GM23338 (cell line): ENCODE data around the gene IMPG2. TPM values are rescaled to one million over a fixed set of nuclear protein-coding genes. Genes with fewer than 3 reads are reported as not detected.

Source experiments
- ATAC-seq: fragments of 200-7000 bp; cut with Tn5 transposase; 3 replicates; pipeline ENCODE4 v1.9.1; 2020
- DNase-seq: peaks from one replicate; pipeline ENCODE4 v3.0.0-alpha.2; 2015; ENCODE audit warnings: low spot score
- H2AFZ ChIP-seq: fragments of 200-600 bp; sonication (generic); 2 replicates; pipeline ENCODE4 v1.8.0; 2016; ENCODE audit warnings: antibody characterized with exemption, mild to moderate bottlenecking, moderate library complexity
- H3F3A ChIP-seq: fragments of 200-600 bp; sonication (generic); replicated peaks from 2 replicates; pipeline ENCODE4 v1.8.0; 2017; ENCODE audit warnings: antibody characterized with exemption, mixed run types, low read depth
- H3K27ac ChIP-seq: fragments of 200-600 bp; sonication (generic); 2 replicates; pipeline ENCODE4 v1.6.1; 2016; ENCODE audit warnings: low read depth
- H3K27me3 ChIP-seq: fragments of 200-600 bp; sonication (generic); 2 replicates; pipeline ENCODE4 v1.8.0; 2016; ENCODE audit warnings: mild to moderate bottlenecking, mixed run types, moderate library complexity; ENCODE audit not compliant: insufficient read depth
- H3K36me3 ChIP-seq: fragments of 200-600 bp; sonication (generic); 2 replicates; pipeline ENCODE4 v1.8.0; 2016; ENCODE audit warnings: mild to moderate bottlenecking; ENCODE audit not compliant: insufficient read depth
- H3K4me1 ChIP-seq: fragments of 200-600 bp; sonication (generic); 2 replicates; pipeline ENCODE4 v1.8.0; 2016; ENCODE audit warnings: mild to moderate bottlenecking, moderate library complexity; ENCODE audit not compliant: insufficient read depth
- H3K4me2 ChIP-seq: fragments of 200-600 bp; sonication (generic); 2 replicates; pipeline ENCODE4 v1.7.1; 2017; ENCODE audit warnings: mixed run types
- H3K4me3 ChIP-seq: fragments of 200-600 bp; sonication (generic); 2 replicates; pipeline ENCODE4 v1.6.1; 2016; ENCODE audit warnings: mixed run types
- H3K79me2 ChIP-seq: fragments of 200-600 bp; sonication (generic); replicated peaks from 2 replicates; pipeline ENCODE4 v1.8.0; 2017; ENCODE audit warnings: mild to moderate bottlenecking; ENCODE audit not compliant: insufficient read depth
- H3K9me2 ChIP-seq: fragments of 200-600 bp; sonication (generic); 2 replicates; pipeline ENCODE4 v1.8.0; 2017; ENCODE audit not compliant: insufficient read depth
- H4K20me1 ChIP-seq: fragments of 200-600 bp; sonication (generic); replicated peaks from 2 replicates; pipeline ENCODE4 v1.8.0; 2017; ENCODE audit warnings: mild to moderate bottlenecking; ENCODE audit not compliant: insufficient read depth
- H3K27ac Mint-ChIP-seq: 2 replicates; pipeline ENCODE4 v1.8.0; 2020; ENCODE audit warnings: inconsistent platforms, mild to moderate bottlenecking, moderate library complexity, mixed read lengths
- H3K27me3 Mint-ChIP-seq: 3 replicates; pipeline ENCODE4 v1.8.0; 2022; ENCODE audit warnings: low read depth, mild to moderate bottlenecking, moderate library complexity, mixed read lengths, inconsistent platforms; ENCODE audit not compliant: insufficient read depth, poor library complexity
- H3K36me3 Mint-ChIP-seq: 3 replicates; pipeline ENCODE4 v1.8.0; 2021; ENCODE audit warnings: low read depth, mild to moderate bottlenecking, inconsistent platforms, moderate library complexity, mixed read lengths
- H3K4me1 Mint-ChIP-seq: 3 replicates; pipeline ENCODE4 v1.8.0; 2020; ENCODE audit warnings: mild to moderate bottlenecking, inconsistent platforms, mixed read lengths
- H3K4me3 Mint-ChIP-seq: 3 replicates; pipeline ENCODE4 v1.8.0; 2021; ENCODE audit warnings: moderate library complexity, mild to moderate bottlenecking, inconsistent platforms, mixed read lengths
- H3K9me3 Mint-ChIP-seq: 3 replicates; pipeline ENCODE4 v1.8.0; 2020; ENCODE audit warnings: moderate library complexity, mild to moderate bottlenecking, inconsistent platforms, mixed read lengths
- CREB1 ChIP-seq: fragments of 250-450 bp; sonication (Bioruptor Pico); IDR thresholded peaks from 2 replicates; pipeline ENCODE4 v1.5.0; 2020; ENCODE audit warnings: low read depth, mild to moderate bottlenecking, moderate library complexity
- CTCF ChIP-seq, 2 experiments: fragments of 200-600 bp in 1 of 2; sonication (generic) in 1 of 2; conservative IDR thresholded peaks; 2 replicates each; pipeline versions ENCODE4 v1.5.1 to v1.6.1; 2016 to 2017; ENCODE audit warnings: antibody characterized with exemption in 2 of 2, low read depth in 2 of 2, mild to moderate bottlenecking in 2 of 2, moderate library complexity in 1 of 2
- ETS1 ChIP-seq: IDR thresholded peaks from 2 replicates; pipeline ENCODE4 v1.6.1; 2016; ENCODE audit warnings: antibody characterized with exemption
- EZH2 ChIP-seq: fragments of 200-600 bp; sonication (generic); IDR thresholded peaks from one replicate; pipeline ENCODE4 v1.8.0; 2017; ENCODE audit warnings: antibody characterized with exemption, mild to moderate bottlenecking, low read depth; ENCODE audit not compliant: unreplicated experiment
- EZH2phosphoT487 ChIP-seq: fragments of 200-600 bp; sonication (generic); IDR thresholded peaks from one replicate; pipeline ENCODE4 v1.8.1; 2018; ENCODE audit warnings: antibody characterized with exemption; ENCODE audit not compliant: unreplicated experiment
- JUNB ChIP-seq: IDR thresholded peaks from one replicate; pipeline ENCODE4 v1.6.1; 2016; ENCODE audit warnings: antibody characterized with exemption; ENCODE audit not compliant: unreplicated experiment
- NANOG ChIP-seq: IDR thresholded peaks from 2 replicates; pipeline ENCODE4 v1.6.1; 2016; ENCODE audit warnings: antibody characterized with exemption, borderline replicate concordance
- POLR2AphosphoS5 ChIP-seq: IDR thresholded peaks from 2 replicates; pipeline ENCODE4 v1.6.1; 2016; ENCODE audit warnings: antibody characterized with exemption, low read depth
- REST ChIP-seq: IDR thresholded peaks from one replicate; pipeline ENCODE4 v1.6.1; 2018; ENCODE audit warnings: antibody characterized with exemption; ENCODE audit not compliant: unreplicated experiment
- STAT1 ChIP-seq: IDR thresholded peaks from one replicate; pipeline ENCODE4 v1.6.1; 2016; ENCODE audit warnings: antibody characterized with exemption; ENCODE audit not compliant: unreplicated experiment
- ZNF114 ChIP-seq: fragments of 250-450 bp; sonication (Bioruptor Pico); IDR thresholded peaks from 2 replicates; pipeline ENCODE4 v1.5.0; 2020; ENCODE audit warnings: mild to moderate bottlenecking, moderate library complexity
- ZNF331 ChIP-seq: fragments of 250-450 bp; sonication (Bioruptor Pico); IDR thresholded peaks from 2 replicates; pipeline ENCODE4 v1.5.0; 2020; ENCODE audit warnings: low read depth, mild to moderate bottlenecking, moderate library complexity
- ZNF462 ChIP-seq: fragments of 250-450 bp; sonication (Bioruptor Pico); IDR thresholded peaks from 2 replicates; pipeline ENCODE4 v1.5.0; 2020; ENCODE audit warnings: mild to moderate bottlenecking, moderate library complexity
- polyA plus RNA-seq: library from polyadenylated mRNA; unstranded; fragments of >200 nt; fragmentation: Nextera tagmentation; extraction: Ambion mirVana; gene quantifications from 2 replicates; pipeline ENCODE4 v1.2.1, GENCODE V29; 2016
- total RNA-seq: library from RNA; depleted of rRNA; stranded (reverse); fragments of >200 nt; shearing (Covaris generic); gene quantifications from 2 replicates; pipeline ENCODE4 v1.2.3, GENCODE V29; 2014

Gene IMPG2
- total and polyA plus RNA-seq, 2 experiments from 2014 or later, result not detected

GRCh38 chr3:101249522-101249921 is 70.9 kb downstream of the IMPG2 start:
- Histone ChIP-seq H3K4me3 (no peak overlapping the region), H3F3A (no peaks in the 10 kb centered on the region), H2AFZ (no peak overlapping the region), H3K79me2 (no peaks in the 10 kb centered on the region), H3K4me2 (no peak overlapping the region), H3K36me3 (no peaks in the 10 kb centered on the region), H3K9me2 (no peaks in the 10 kb centered on the region), H4K20me1 (no peaks in the 10 kb centered on the region), H3K27ac (no peak overlapping the region), H3K4me1 (peaks cover 18% of the 10 kb centered on the region), H3K27me3 (no peaks in the 10 kb centered on the region)
- Mint-ChIP-seq H3K36me3 (no peaks in the 10 kb centered on the region), H3K27ac (no peak overlapping the region), H3K4me3 (no peak overlapping the region), H3K4me1 (peaks cover 27% of the 10 kb centered on the region; the same call in 2 of the 3 replicates), H3K9me3 (no peaks in the 10 kb centered on the region; the same call in 2 of the 3 replicates), H3K27me3 (peaks cover 3% of the 10 kb centered on the region)
- DNase-seq (no peak), ATAC-seq (no peak)
- TF ChIP-seq ZNF331 (CRISPR knock-in tag), result no peak
- TF ChIP-seq ZNF114 (CRISPR knock-in tag), result no peak
- TF ChIP-seq CREB1 (CRISPR knock-in tag), result no peak
- no peak for TF ChIP-seq CTCF (conservative IDR thresholded peaks at IDR 0.05; ENCODE audit: low read depth in 2 of 2)
- no peak for TF ChIP-seq STAT1
- no peak for TF ChIP-seq EZH2phosphoT487
- no peak for TF ChIP-seq EZH2
- TF ChIP-seq POLR2AphosphoS5, result no peak
- no peak for TF ChIP-seq NANOG
- TF ChIP-seq ETS1, result no peak
- TF ChIP-seq JUNB, result no peak
- TF ChIP-seq REST, result no peak
- TF ChIP-seq ZNF462 (CRISPR knock-in tag), result no peak
